Suprapubic skin (tissue), 4 donors: ENCODE measurements around the gene METTL1. TPM values are rescaled to one million over a fixed set of nuclear protein-coding genes. Genes with fewer than 3 reads are reported as not detected.

ENCODE experiments used
- DNase-seq, 2 donors: peaks; one replicate each; pipeline ENCODE4 v3.0.0-alpha.2; 2019; ENCODE audit warnings: low spot score in 2 of 2
- H3K27ac ChIP-seq: fragments of 200-600 bp; sonication (generic); one replicate; pipeline ENCODE4 v1.5.1; 2019
- H3K27me3 ChIP-seq: fragments of 200-600 bp; sonication (generic); one replicate; pipeline ENCODE4 v1.5.1; 2019
- H3K36me3 ChIP-seq: fragments of 200-600 bp; sonication (generic); one replicate; pipeline ENCODE4 v1.5.1; 2019
- H3K4me1 ChIP-seq: fragments of 200-600 bp; sonication (generic); one replicate; pipeline ENCODE4 v1.5.1; 2019
- H3K4me3 ChIP-seq: fragments of 200-600 bp; sonication (generic); one replicate; pipeline ENCODE4 v1.5.1; 2019; ENCODE audit warnings: mild to moderate bottlenecking
- H3K9me3 ChIP-seq: fragments of 200-600 bp; sonication (generic); one replicate; pipeline ENCODE4 v1.5.1; 2019
- CTCF ChIP-seq, 2 donors: fragments of 200-600 bp in 1 of 2; fragments of 450-650 bp in 1 of 2; sonication (generic) in 1 of 2; IDR thresholded peaks; one replicate each; pipeline ENCODE4 v1.5.1; 2016 to 2019; ENCODE audit warnings: antibody characterized with exemption in 2 of 2, mild to moderate bottlenecking in 1 of 2, moderate library complexity in 1 of 2
- EP300 ChIP-seq: sonication (generic); formaldehyde crosslinking; IDR thresholded peaks from one replicate; pipeline ENCODE4 v1.6.1; 2017; ENCODE audit warnings: antibody characterized with exemption
- POLR2A ChIP-seq, 2 donors: fragments of 450-650 bp; IDR thresholded peaks; one replicate each; pipeline ENCODE4 v1.6.1; 2017; ENCODE audit warnings: antibody characterized with exemption in 2 of 2, mild to moderate bottlenecking in 2 of 2, moderate library complexity in 2 of 2
- POLR2AphosphoS5 ChIP-seq, 3 donors: sonication (generic); formaldehyde crosslinking; IDR thresholded peaks; one replicate each; pipeline ENCODE4 v1.6.1; 2017; ENCODE audit warnings: antibody characterized with exemption in 3 of 3
- WGBS: methylation state at CpG from one replicate; pipeline ENCODE4 v1.1.5; 2018; 5-methylcytosine and 5-hydroxymethylcytosine counted together
- total RNA-seq, 4 donors: library from RNA; depleted of rRNA; stranded (reverse); fragments of >200 nt; gene quantifications; one replicate each; pipeline ENCODE4 v1.1.0, GENCODE V29; 2016

METTL1 gene
- total RNA-seq, 4 donors from 2014 or later = 9.1 to 24.1 (median 16.4) TPM

GRCh38 chr12:57741844-57742738 is 29.8 kb downstream of the METTL1 start:
- DNase-seq = peak in 1 of 2 donors; percentile 60
- peaks cover 36% of the 10 kb centered on the region for H3K27me3 ChIP-seq
- TF ChIP-seq CTCF (IDR thresholded peaks at IDR 0.05) = no peak
- TF ChIP-seq POLR2A (IDR thresholded peaks at IDR 0.05) = no peak
- no peak for TF ChIP-seq POLR2AphosphoS5 (IDR thresholded peaks at IDR 0.05)
- H3K36me3 ChIP-seq = peaks cover 7% of the 10 kb centered on the region
- peaks cover 45% of the 10 kb centered on the region for H3K4me1 ChIP-seq
- no peak overlapping the region for H3K27ac ChIP-seq
- 48% methylated on average over 14 of the region's 14 CpGs for WGBS
- no peaks in the 10 kb centered on the region for H3K9me3 ChIP-seq
- H3K4me3 ChIP-seq = peak overlapping the region; percentile 28

GRCh38 chr12:57741413-57741789 is 30.5 kb downstream of the METTL1 start:
- Histone ChIP-seq H3K4me1 (peaks cover 52% of the 10 kb centered on the region), H3K4me3 (peak overlapping the region; percentile 28), H3K27ac (no peak overlapping the region), H3K36me3 (peaks cover under 1% of the 10 kb centered on the region), H3K27me3 (peaks cover 43% of the 10 kb centered on the region), H3K9me3 (no peaks in the 10 kb centered on the region)
- no peak for DNase-seq
- no peak for TF ChIP-seq EP300
- TF ChIP-seq CTCF (IDR thresholded peaks at IDR 0.05) = no peak
- TF ChIP-seq POLR2A (IDR thresholded peaks at IDR 0.05) = no peak
- 57% methylated on average over 1 of the region's 1 CpG for WGBS

DNA sequence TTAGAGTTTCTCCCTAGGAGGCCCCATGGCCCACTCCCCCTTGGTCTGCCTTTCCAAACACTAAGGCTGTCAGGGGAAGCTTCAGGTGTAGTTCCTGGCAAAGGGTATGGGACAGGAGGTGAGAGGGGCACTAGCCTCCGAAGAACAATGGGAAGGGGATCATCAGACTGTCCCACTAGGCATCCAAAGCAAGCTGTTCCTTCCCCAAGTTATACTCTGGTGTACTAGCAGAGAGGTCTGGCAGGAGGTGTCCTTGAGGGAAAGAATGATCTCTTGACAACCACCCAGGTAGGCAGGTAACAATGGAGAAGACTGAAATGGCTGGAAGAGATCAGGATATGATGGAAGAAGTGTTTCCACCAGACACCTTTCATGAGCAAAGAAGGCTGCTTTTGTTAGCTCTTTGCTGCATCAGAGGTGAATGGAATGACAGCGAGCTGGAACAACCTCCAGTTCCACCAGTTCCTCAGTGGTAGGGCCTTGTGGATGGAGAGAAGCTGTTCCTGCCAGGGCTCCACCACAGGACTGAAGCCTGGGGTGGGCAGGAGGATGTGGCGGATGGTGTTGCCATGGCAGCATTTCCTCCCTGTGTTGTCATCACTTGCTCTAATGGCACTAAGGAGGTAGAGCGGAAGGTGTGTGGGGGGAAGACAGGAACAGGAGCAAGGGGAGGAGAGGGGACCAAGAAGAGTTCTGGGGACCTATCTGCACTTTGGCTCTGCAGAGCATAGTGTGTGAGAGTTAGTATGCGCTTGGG is 31.1 kb downstream of the METTL1 start:
- Histone ChIP-seq H3K27ac (no peak overlapping the region), H3K4me1 (peaks cover 54% of the 10 kb centered on the region), H3K9me3 (no peaks in the 10 kb centered on the region), H3K36me3 (no peaks in the 10 kb centered on the region), H3K4me3 (peak overlapping the region; percentile 28), H3K27me3 (peaks cover 49% of the 10 kb centered on the region)
- no peak for DNase-seq
- WGBS = 73% methylated on average over 5 of the region's 5 CpGs
- no peak for TF ChIP-seq EP300
- TF ChIP-seq POLR2AphosphoS5 (IDR thresholded peaks at IDR 0.05) = no peak
- TF ChIP-seq CTCF (IDR thresholded peaks at IDR 0.05) = no peak
- no peak for TF ChIP-seq POLR2A (IDR thresholded peaks at IDR 0.05)

DNA sequence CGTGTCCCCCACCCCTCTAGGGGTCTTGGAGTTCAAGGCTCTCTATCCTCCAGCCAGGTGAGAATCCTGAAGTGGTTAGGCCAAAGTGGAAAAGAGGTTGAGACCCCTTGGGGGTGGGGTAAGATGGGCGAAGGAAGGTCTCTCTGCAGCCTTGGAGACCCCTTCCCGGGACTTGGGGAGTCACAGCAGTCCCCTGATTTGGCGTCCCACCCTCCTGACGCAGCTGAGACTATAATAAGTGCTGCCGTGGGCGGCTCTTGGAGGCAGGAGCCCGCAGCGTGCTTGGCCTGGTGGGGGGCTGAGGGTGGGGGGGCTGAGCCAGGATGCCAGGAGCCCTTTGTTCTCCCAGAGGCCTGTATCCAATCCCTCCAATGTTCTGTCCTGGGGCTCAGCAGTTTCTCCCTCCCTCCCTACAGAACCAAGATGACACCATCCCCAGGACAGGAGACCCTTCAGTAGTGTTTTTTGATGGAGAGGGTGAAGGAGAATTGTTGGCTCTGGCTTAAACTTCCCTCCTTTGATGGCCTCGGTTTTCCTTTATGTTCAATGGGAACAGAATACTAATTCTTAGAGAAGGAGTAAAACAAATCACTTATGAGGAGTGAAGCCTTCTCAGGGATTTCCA is 31.9 kb downstream of the METTL1 start:
- peaks cover 56% of the 10 kb centered on the region for H3K27me3 ChIP-seq
- no peak for DNase-seq
- H3K4me3 ChIP-seq = no peak overlapping the region
- WGBS = 43% methylated on average over 10 of the region's 10 CpGs
- H3K27ac ChIP-seq = no peak overlapping the region
- no peaks in the 10 kb centered on the region for H3K9me3 ChIP-seq
- peaks cover 51% of the 10 kb centered on the region for H3K4me1 ChIP-seq
- no peaks in the 10 kb centered on the region for H3K36me3 ChIP-seq
- TF ChIP-seq CTCF (IDR thresholded peaks at IDR 0.05) (no peak), POLR2AphosphoS5 (IDR thresholded peaks at IDR 0.05) (no peak), EP300 (no peak), POLR2A (IDR thresholded peaks at IDR 0.05) (no peak)

GRCh38 chr12:57739387-57739786 is 32.5 kb downstream of the METTL1 start:
- TF ChIP-seq POLR2A (IDR thresholded peaks at IDR 0.05) (no peak), POLR2AphosphoS5 (IDR thresholded peaks at IDR 0.05) (no peak), CTCF (IDR thresholded peaks at IDR 0.05) (no peak), EP300 (no peak)
- Histone ChIP-seq H3K27me3 (peaks cover 63% of the 10 kb centered on the region), H3K4me1 (peaks cover 49% of the 10 kb centered on the region), H3K27ac (no peak overlapping the region), H3K4me3 (no peak overlapping the region), H3K36me3 (no peaks in the 10 kb centered on the region), H3K9me3 (no peaks in the 10 kb centered on the region)
- WGBS = 33% methylated on average over 7 of the region's 7 CpGs
- DNase-seq = peak in 1 of 2 donors; percentile 38
